Measurements from ENCODE around the gene PTPRN2. TPM values are rescaled to one million over a fixed set of nuclear protein-coding genes. Genes with fewer than 3 reads are reported as not detected.

PTPRN2 gene
- total and polyA plus RNA-seq, 2 donors (not counting 3 experiments of a cell fraction or from before 2014, with no cell fraction given) = 0.62 to 0.88 TPM

GRCh38 chr7:157806711-157807110 lies 780.9 kb downstream of the PTPRN2 start:
- Histone ChIP-seq H2AFZ (ENCODE audit: low read depth, low read length) (no peak overlapping the region), H3K27me3 (ENCODE audit: control insufficient read depth in 2 of 2, insufficient read depth in 2 of 2, low read length in 2 of 2) (no peaks in the 10 kb centered on the region), H3K9me1 (replicated peaks; ENCODE audit: control insufficient read depth, extremely low read depth, insufficient read depth, low read length) (no peaks in the 10 kb centered on the region), H3K4me2 (ENCODE audit: insufficient read depth, low read length) (no peak overlapping the region), H3K27ac (ENCODE audit: insufficient read depth, low read depth, low read length) (no peak overlapping the region), H3K36me3 (ENCODE audit: control insufficient read depth in 2 of 2, extremely low read depth in 1 of 2, insufficient read depth in 2 of 2, low read length in 2 of 2) (no peaks in the 10 kb centered on the region), H3K9ac (replicated peaks; ENCODE audit: extremely low read depth, insufficient read depth, low read length) (no peak overlapping the region), H3K79me2 (ENCODE audit: control insufficient read depth, insufficient read depth, low read length) (no peaks in the 10 kb centered on the region), H4K20me1 (replicated peaks; ENCODE audit: control insufficient read depth, extremely low read depth, insufficient read depth, low read length) (no peaks in the 10 kb centered on the region), H3K4me1 (ENCODE audit: control insufficient read depth, extremely low read depth, insufficient read depth, low read length) (no peaks in the 10 kb centered on the region), H3K4me3 (replicated peaks in 1 of 3; ENCODE audit: insufficient read depth in 1 of 3, low read depth in 1 of 3, low read length in 3 of 3) (no peak overlapping the region), H3K9me3 (replicated peaks; ENCODE audit: control insufficient read depth, insufficient read depth, low read length) (peaks cover 3% of the 10 kb centered on the region)
- no TSS peak for BruUV-seq (replicated peaks)
- dilution Hi-C loops (cut with MboI; ENCODE audit: extremely low pct_ligation_motif_present, low sequenced_read_pairs) (no loop called here), intact Hi-C loops (cut with micrococcal nuclease) (no loop called here)
- ChIA-PET POLR2A (no interaction called here), CTCF (no interaction called here)
- DNase-seq (ENCODE audit: low read depth, low spot score) = no peak
- TF ChIP-seq GATA2 (IDR thresholded peaks at IDR 0.05; ENCODE audit: insufficient read depth, insufficient read length, low read depth, low read length) = no peak
- TF ChIP-seq, protein P1, sequence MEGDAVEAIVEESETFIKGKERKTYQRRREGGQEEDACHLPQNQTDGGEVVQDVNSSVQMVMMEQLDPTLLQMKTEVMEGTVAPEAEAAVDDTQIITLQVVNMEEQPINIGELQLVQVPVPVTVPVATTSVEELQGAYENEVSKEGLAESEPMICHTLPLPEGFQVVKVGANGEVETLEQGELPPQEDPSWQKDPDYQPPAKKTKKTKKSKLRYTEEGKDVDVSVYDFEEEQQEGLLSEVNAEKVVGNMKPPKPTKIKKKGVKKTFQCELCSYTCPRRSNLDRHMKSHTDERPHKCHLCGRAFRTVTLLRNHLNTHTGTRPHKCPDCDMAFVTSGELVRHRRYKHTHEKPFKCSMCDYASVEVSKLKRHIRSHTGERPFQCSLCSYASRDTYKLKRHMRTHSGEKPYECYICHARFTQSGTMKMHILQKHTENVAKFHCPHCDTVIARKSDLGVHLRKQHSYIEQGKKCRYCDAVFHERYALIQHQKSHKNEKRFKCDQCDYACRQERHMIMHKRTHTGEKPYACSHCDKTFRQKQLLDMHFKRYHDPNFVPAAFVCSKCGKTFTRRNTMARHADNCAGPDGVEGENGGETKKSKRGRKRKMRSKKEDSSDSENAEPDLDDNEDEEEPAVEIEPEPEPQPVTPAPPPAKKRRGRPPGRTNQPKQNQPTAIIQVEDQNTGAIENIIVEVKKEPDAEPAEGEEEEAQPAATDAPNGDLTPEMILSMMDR (IDR thresholded peaks at IDR 0.05; ENCODE audit: extremely low read depth in 1 of 2, insufficient read depth in 1 of 2, low read depth in 1 of 2, low read length in 2 of 2) = no peak
- TF ChIP-seq MYC (IDR thresholded peaks at IDR 0.05; ENCODE audit: low read depth, low read length) = no peak
- TF ChIP-seq POLR2A (IDR thresholded peaks at IDR 0.05; ENCODE audit: low read depth, low read length) = no peak
- TF ChIP-seq, protein P2, sequence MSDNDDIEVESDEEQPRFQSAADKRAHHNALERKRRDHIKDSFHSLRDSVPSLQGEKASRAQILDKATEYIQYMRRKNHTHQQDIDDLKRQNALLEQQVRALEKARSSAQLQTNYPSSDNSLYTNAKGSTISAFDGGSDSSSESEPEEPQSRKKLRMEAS (IDR thresholded peaks at IDR 0.05; ENCODE audit: insufficient read depth, insufficient read length) = no peak
- no peak for TF ChIP-seq EZH2 (IDR thresholded peaks at IDR 0.05; ENCODE audit: borderline replicate concordance, low read depth, low read length, severe bottlenecking)
- no peak for TF ChIP-seq FOS (IDR thresholded peaks at IDR 0.05; ENCODE audit: borderline replicate concordance, insufficient read depth, low read length)
- TF ChIP-seq POLR2AphosphoS5 (IDR thresholded peaks at IDR 0.05; ENCODE audit: insufficient read depth, low read depth, low read length) = no peak
- TF ChIP-seq JUN (IDR thresholded peaks at IDR 0.05; ENCODE audit: borderline replicate concordance, insufficient read depth, insufficient read length, low read depth) = no peak
- FAIRE-seq = no peak

Data from endothelial cell of umbilical vein (primary cell).